CD14-positive monocyte (primary cell): ENCODE results near the gene RPS2. TPM values are rescaled to one million over a fixed set of nuclear protein-coding genes. Genes with fewer than 3 reads are reported as not detected.
"Not testable (repeated sequence)": the region's sequence is repeated elsewhere in the genome, so short reads cannot be mapped to it uniquely, and the experiment has no call there.

Experiments
- DNase-seq, 3 donors: peaks; one replicate each; pipeline ENCODE4 v3.0.0-alpha.2; 2011 to 2022
- H2AFZ ChIP-seq: 2 replicates; pipeline ENCODE4 v1.6.0; 2012; ENCODE audit warnings: mild to moderate bottlenecking, low read depth, low read length, inconsistent platforms; ENCODE audit not compliant: insufficient read depth, poor library complexity, severe bottlenecking
- H3K27ac ChIP-seq, 2 donors: 1 replicate in 1 of 2; 2 replicates in 1 of 2; pipeline ENCODE4 v1.5.1; 2012 to 2013; ENCODE audit warnings: low read length in 2 of 2, control low read depth in 1 of 2, inconsistent platforms in 1 of 2, low read depth in 1 of 2, mild to moderate bottlenecking in 1 of 2
- H3K27me3 ChIP-seq, 2 donors: one replicate each; pipeline versions ENCODE4 v1.6.0 to v1.6.1; 2011 to 2013; ENCODE audit warnings: low read length in 2 of 2; ENCODE audit not compliant: control insufficient read depth in 2 of 2, insufficient read depth in 2 of 2
- H3K36me3 ChIP-seq, 2 donors: replicated peaks in 1 of 2; 1 replicate in 1 of 2; 2 replicates in 1 of 2; pipeline versions ENCODE4 v1.5.1 to v1.6.1; 2012 to 2013; ENCODE audit warnings: low read length in 2 of 2, control low read depth in 1 of 2, inconsistent platforms in 1 of 2, mild to moderate bottlenecking in 1 of 2; ENCODE audit not compliant: insufficient read depth in 2 of 2, control insufficient read depth in 1 of 2
- H3K4me1 ChIP-seq, 2 donors: 1 replicate in 1 of 2; 2 replicates in 1 of 2; pipeline versions ENCODE4 v1.5.1 to v1.6.1; 2012 to 2013; ENCODE audit warnings: low read length in 2 of 2, control low read depth in 1 of 2, inconsistent platforms in 1 of 2, mild to moderate bottlenecking in 1 of 2, moderate library complexity in 1 of 2; ENCODE audit not compliant: insufficient read depth in 2 of 2, control insufficient read depth in 1 of 2
- H3K4me2 ChIP-seq: replicated peaks from 2 replicates; pipeline ENCODE3; 2012; ENCODE audit warnings: low read length, moderate library complexity, mild to moderate bottlenecking; ENCODE audit not compliant: poor library complexity, severe bottlenecking; ENCODE audit errors: extremely low read depth
- H3K4me3 ChIP-seq, 3 experiments: fragments of 200-600 bp in 1 of 3; sonication (generic) in 1 of 3; replicated peaks in 1 of 3; 1 replicate in 2 of 3; 2 replicates in 1 of 3; pipeline ENCODE4 v1.5.1; 2011 to 2013; ENCODE audit warnings: low read length in 3 of 3, mild to moderate bottlenecking in 3 of 3, control low read depth in 2 of 3, low read depth in 2 of 3, inconsistent platforms in 1 of 3, moderate library complexity in 1 of 3
- H3K79me2 ChIP-seq: 2 replicates; pipeline ENCODE4 v1.6.0; 2012; ENCODE audit warnings: mild to moderate bottlenecking, control low read depth, inconsistent platforms, low read length, moderate library complexity; ENCODE audit not compliant: insufficient read depth
- H3K9ac ChIP-seq: 2 replicates; pipeline ENCODE4 v1.6.0; 2017; ENCODE audit warnings: low read length, mild to moderate bottlenecking; ENCODE audit not compliant: insufficient read depth, poor library complexity, severe bottlenecking
- H3K9me3 ChIP-seq, 2 donors: replicated peaks in 1 of 2; 1 replicate in 1 of 2; 2 replicates in 1 of 2; pipeline versions ENCODE4 v1.5.1 to v1.6.1; 2012 to 2013; ENCODE audit warnings: low read length in 2 of 2, control low read depth in 1 of 2; ENCODE audit not compliant: control insufficient read depth in 1 of 2, insufficient read depth in 1 of 2
- H4K20me1 ChIP-seq: 2 replicates; pipeline ENCODE4 v1.6.0; 2012; ENCODE audit warnings: mild to moderate bottlenecking, low read length, control low read depth, moderate library complexity; ENCODE audit not compliant: insufficient read depth
- H3K27ac Mint-ChIP-seq, 7 donors: one replicate each; pipeline ENCODE4 v1.8.0; 2020; ENCODE audit warnings: mild to moderate bottlenecking in 7 of 7, mixed read lengths in 7 of 7, moderate library complexity in 6 of 7, inconsistent platforms in 2 of 7
- H3K27me3 Mint-ChIP-seq, 3 donors: one replicate each; pipeline ENCODE4 v1.8.0; 2021 to 2022; ENCODE audit warnings: low read depth in 3 of 3, mild to moderate bottlenecking in 3 of 3, mixed read lengths in 3 of 3, moderate library complexity in 3 of 3, inconsistent platforms in 1 of 3
- H3K36me3 Mint-ChIP-seq, 2 donors: one replicate each; pipeline ENCODE4 v1.8.0; 2020; ENCODE audit warnings: mixed read lengths in 2 of 2, inconsistent platforms in 1 of 2, mild to moderate bottlenecking in 1 of 2
- H3K4me1 Mint-ChIP-seq: one replicate; pipeline ENCODE4 v1.8.0; 2020; ENCODE audit warnings: mild to moderate bottlenecking, mixed read lengths
- H3K4me3 Mint-ChIP-seq, 2 donors: one replicate each; pipeline ENCODE4 v1.8.0; 2020; ENCODE audit warnings: mild to moderate bottlenecking in 2 of 2, mixed read lengths in 2 of 2, moderate library complexity in 1 of 2
- H3K9me3 Mint-ChIP-seq, 7 donors: one replicate each; pipeline ENCODE4 v1.8.0; 2020 to 2022; ENCODE audit warnings: mixed read lengths in 7 of 7, mild to moderate bottlenecking in 6 of 7, moderate library complexity in 6 of 7, inconsistent platforms in 2 of 7
- CTCF ChIP-seq: fragments of 200-600 bp; IDR thresholded peaks from one replicate; pipeline ENCODE4 v1.8.0; 2022; ENCODE audit warnings: antibody characterized with exemption, mild to moderate bottlenecking
- WGBS: methylation state at CpG from one replicate; pipeline ENCODE4 v1.1.5; 2013; ENCODE audit warnings: missing lambda C conversion rate; ENCODE audit not compliant: insufficient coverage; 5-methylcytosine and 5-hydroxymethylcytosine counted together
- intact Hi-C, 2 donors: fragments of 100-400 bp; cut with micrococcal nuclease; formaldehyde crosslinking; loops; one replicate each; pipeline versions ENCODE4 v1.15.0 to v1.15.1; 2023
- polyA plus RNA-seq, 3 donors: library from polyadenylated mRNA; depleted of rRNA in 1 of 3; unstranded in 2 of 3; stranded (reverse) in 1 of 3; fragments of 300-500 nt in 2 of 3; fragments of >200 nt in 1 of 3; fragmentation: Illumina TruSeq in 2 of 3; gene quantifications; 1 replicate in 2 of 3; 2 replicates in 1 of 3; pipeline ENCODE4 v1.2.3, GENCODE V29; 2012 to 2021

Gene RPS2
- polyA plus RNA-seq, 3 donors: 1,849 to 2,136 (median 1,893) TPM

GRCh38 chr16:1920727-1921171, 43.9 kb downstream of the RPS2 start:
- H4K20me1 ChIP-seq: no peaks in the 10 kb centered on the region
- H3K9ac ChIP-seq: no peak overlapping the region
- peaks cover 16% of the 10 kb centered on the region for H3K4me1 Mint-ChIP-seq
- H3K4me1 ChIP-seq: peaks cover 6 to 9% of the 10 kb centered on the region in 2 donors
- no peaks in the 10 kb centered on the region for H3K36me3 ChIP-seq
- H3K27ac Mint-ChIP-seq: peak overlapping the region in 1 of 7 donors; percentile 23
- 21% methylated on average over 8 of the region's 15 CpGs for WGBS
- intact Hi-C loops: loop anchor here in 1 of 2 donors (5.0 kb wide), 1 partner anchor 63 kb away; no protein-coding TSS in a partner anchor
- no peak overlapping the region for H3K27ac ChIP-seq
- peaks cover 0 to 15% of the 10 kb centered on the region in 2 donors for H3K9me3 ChIP-seq
- H3K36me3 Mint-ChIP-seq: peaks cover 0 to 6% of the 10 kb centered on the region in 2 donors
- H3K79me2 ChIP-seq: no peaks in the 10 kb centered on the region
- peaks cover 18 to 83% of the 10 kb centered on the region in 2 donors for H3K27me3 ChIP-seq
- H2AFZ ChIP-seq: peak overlapping the region; percentile 1
- no peak for TF ChIP-seq CTCF
- peak overlapping the region in 1 of 2 donors; percentile 79 for H3K4me3 Mint-ChIP-seq
- no peak for DNase-seq
- no peak overlapping the region for H3K4me3 ChIP-seq
- H3K27me3 Mint-ChIP-seq: peaks cover 80 to 94% (median 83%) of the 10 kb centered on the region in 3 donors
- H3K4me2 ChIP-seq: no peak overlapping the region
- H3K9me3 Mint-ChIP-seq: peaks cover 0 to 18% (median 6%) of the 10 kb centered on the region in 7 donors

- DNase-seq, H3K9ac ChIP-seq, H3K4me2 ChIP-seq, H3K4me1 ChIP-seq, H4K20me1 ChIP-seq, H3K27ac Mint-ChIP-seq, H3K27ac ChIP-seq, H3K4me3 ChIP-seq, H3K36me3 ChIP-seq, H3K36me3 Mint-ChIP-seq, H2AFZ ChIP-seq, H3K79me2 ChIP-seq: not testable (repeated sequence)
- H3K27me3 Mint-ChIP-seq: peaks cover 80 to 96% (median 90%) of the 10 kb centered on the region in 3 donors
- H3K4me3 Mint-ChIP-seq: peak overlapping the region in 1 of 2 donors; percentile 79
- peaks cover 16% of the 10 kb centered on the region for H3K4me1 Mint-ChIP-seq
- intact Hi-C loops: loop anchor here in 1 of 2 donors (5.0 kb wide), 1 partner anchor 63 kb away; no protein-coding TSS in a partner anchor
- H3K9me3 Mint-ChIP-seq: peaks cover 0 to 20% (median 6%) of the 10 kb centered on the region in 7 donors
- WGBS: 78% methylated on average over 20 of the region's 21 CpGs
- Histone ChIP-seq H3K9me3 (peaks cover 0 to 15% of the 10 kb centered on the region in 2 donors), H3K27me3 (peaks cover 18 to 83% of the 10 kb centered on the region in 2 donors)
Measured at GRCh38 chr16:1920122-1920521, 44.5 kb downstream of the RPS2 start.
